Type B pancreatic cell (in vitro differentiated cells): ENCODE measurements around the gene NOTCH3. TPM values are rescaled to one million over a fixed set of nuclear protein-coding genes. Genes with fewer than 3 reads are reported as not detected.

ENCODE experiments used
- DNase-seq: peaks from one replicate; pipeline ENCODE4 v3.0.0; 2021; ENCODE audit warnings: mixed read lengths; ENCODE audit not compliant: unreplicated experiment; ENCODE audit errors: extremely low spot score
- H3K27ac Mint-ChIP-seq: 2 replicates; pipeline ENCODE4 v1.8.0; 2021; ENCODE audit warnings: mild to moderate bottlenecking, mixed read lengths
- H3K27me3 Mint-ChIP-seq: 2 replicates; pipeline ENCODE4 v1.8.0; 2021; ENCODE audit warnings: mixed read lengths
- H3K36me3 Mint-ChIP-seq: 2 replicates; pipeline ENCODE4 v1.8.0; 2021; ENCODE audit warnings: mixed read lengths
- H3K4me1 Mint-ChIP-seq: one replicate; pipeline ENCODE4 v1.8.0; 2021; ENCODE audit warnings: mixed read lengths; ENCODE audit not compliant: unreplicated experiment
- H3K4me3 Mint-ChIP-seq: 2 replicates; pipeline ENCODE4 v1.8.0; 2021; ENCODE audit warnings: mild to moderate bottlenecking, mixed read lengths
- H3K9me3 Mint-ChIP-seq: 2 replicates; pipeline ENCODE4 v1.8.0; 2021; ENCODE audit warnings: mixed read lengths
- total RNA-seq: library from RNA; stranded (reverse); gene quantifications from 2 replicates; pipeline ENCODE4 v1.2.1, GENCODE V29; 2021; ENCODE audit warnings: low replicate concordance
- TF ChIP-seq, protein P1 (sequence below): fragments of 200-600 bp; sonication (generic); conservative IDR thresholded peaks from 2 replicates; pipeline ENCODE4 v1.5.0; 2021; ENCODE audit warnings: antibody characterized with exemption, mild to moderate bottlenecking

NOTCH3 gene
- total RNA-seq, 1 donor from 2014 or later = 119 TPM

- TF ChIP-seq, protein P1, sequence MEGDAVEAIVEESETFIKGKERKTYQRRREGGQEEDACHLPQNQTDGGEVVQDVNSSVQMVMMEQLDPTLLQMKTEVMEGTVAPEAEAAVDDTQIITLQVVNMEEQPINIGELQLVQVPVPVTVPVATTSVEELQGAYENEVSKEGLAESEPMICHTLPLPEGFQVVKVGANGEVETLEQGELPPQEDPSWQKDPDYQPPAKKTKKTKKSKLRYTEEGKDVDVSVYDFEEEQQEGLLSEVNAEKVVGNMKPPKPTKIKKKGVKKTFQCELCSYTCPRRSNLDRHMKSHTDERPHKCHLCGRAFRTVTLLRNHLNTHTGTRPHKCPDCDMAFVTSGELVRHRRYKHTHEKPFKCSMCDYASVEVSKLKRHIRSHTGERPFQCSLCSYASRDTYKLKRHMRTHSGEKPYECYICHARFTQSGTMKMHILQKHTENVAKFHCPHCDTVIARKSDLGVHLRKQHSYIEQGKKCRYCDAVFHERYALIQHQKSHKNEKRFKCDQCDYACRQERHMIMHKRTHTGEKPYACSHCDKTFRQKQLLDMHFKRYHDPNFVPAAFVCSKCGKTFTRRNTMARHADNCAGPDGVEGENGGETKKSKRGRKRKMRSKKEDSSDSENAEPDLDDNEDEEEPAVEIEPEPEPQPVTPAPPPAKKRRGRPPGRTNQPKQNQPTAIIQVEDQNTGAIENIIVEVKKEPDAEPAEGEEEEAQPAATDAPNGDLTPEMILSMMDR = no peak
- no peak overlapping the region for H3K27ac Mint-ChIP-seq
- no peaks in the 10 kb centered on the region for H3K27me3 Mint-ChIP-seq
- no peak overlapping the region for H3K4me3 Mint-ChIP-seq
- peaks cover 11% of the 10 kb centered on the region for H3K36me3 Mint-ChIP-seq
- peaks cover 4% of the 10 kb centered on the region for H3K4me1 Mint-ChIP-seq
- no peaks in the 10 kb centered on the region for H3K9me3 Mint-ChIP-seq
- DNase-seq = no peak
These were observed 9.3 kb downstream of the NOTCH3 start for GRCh38 chr19:15191514-15191913.

DNA sequence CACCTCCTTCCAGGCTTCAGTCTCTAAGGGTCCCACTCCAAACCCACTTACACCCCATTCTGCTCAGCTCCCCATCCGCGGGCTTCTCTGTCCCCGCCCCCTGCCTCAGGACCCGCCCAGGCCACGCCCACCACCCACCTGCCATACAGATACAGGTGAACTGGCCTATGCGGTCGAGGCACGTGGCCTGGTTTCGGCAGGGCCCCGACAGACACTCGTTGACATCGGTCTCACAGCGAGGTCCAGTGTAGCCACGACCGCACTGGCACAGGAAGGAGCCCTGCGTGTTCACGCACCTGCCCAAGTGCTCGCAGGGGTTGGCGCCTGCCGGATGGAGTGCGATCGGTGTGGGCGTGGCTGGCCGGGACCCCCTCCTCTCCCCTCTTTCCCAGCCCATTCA is 11.9 kb downstream of the NOTCH3 start:
- Mint-ChIP-seq H3K36me3 (peaks cover 11% of the 10 kb centered on the region), H3K4me1 (no peaks in the 10 kb centered on the region), H3K9me3 (no peaks in the 10 kb centered on the region), H3K27ac (no peak overlapping the region), H3K4me3 (no peak overlapping the region), H3K27me3 (no peaks in the 10 kb centered on the region)
- DNase-seq = no peak
- TF ChIP-seq, protein P1 = no peak

GRCh38 chr19:15187026-15188007 is 13.5 kb downstream of the NOTCH3 start:
- DNase-seq = no peak
- TF ChIP-seq, protein P1 = no peak
- H3K4me1 Mint-ChIP-seq = no peaks in the 10 kb centered on the region
- H3K4me3 Mint-ChIP-seq = no peak overlapping the region
- no peaks in the 10 kb centered on the region for H3K9me3 Mint-ChIP-seq
- peaks cover 11% of the 10 kb centered on the region for H3K36me3 Mint-ChIP-seq
- no peaks in the 10 kb centered on the region for H3K27me3 Mint-ChIP-seq
- H3K27ac Mint-ChIP-seq = no peak overlapping the region

DNA sequence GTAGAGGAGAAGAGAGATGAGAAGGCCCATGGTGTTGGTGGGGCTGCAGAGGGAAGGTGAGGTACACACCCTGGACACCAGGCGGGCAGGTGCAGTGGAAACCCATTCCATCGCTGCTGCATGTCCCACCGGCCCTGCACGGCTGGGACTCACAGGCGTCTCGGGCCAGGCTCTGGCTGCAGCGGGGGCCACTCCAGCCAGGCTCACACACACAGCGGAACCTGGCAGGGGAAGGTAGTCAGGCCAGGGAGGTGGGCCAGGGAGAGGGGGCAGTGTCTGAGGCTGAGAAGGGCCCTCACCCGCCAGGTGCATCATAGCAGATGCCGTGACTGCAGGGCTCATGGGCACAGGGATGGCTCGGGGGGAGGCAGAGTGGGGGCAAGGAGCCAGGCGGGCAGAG is 15.6 kb downstream of the NOTCH3 start:
- no peaks in the 10 kb centered on the region for H3K4me1 Mint-ChIP-seq
- TF ChIP-seq, protein P1 = no peak
- H3K4me3 Mint-ChIP-seq = no peak overlapping the region
- H3K27me3 Mint-ChIP-seq = no peaks in the 10 kb centered on the region
- DNase-seq = no peak
- no peak overlapping the region for H3K27ac Mint-ChIP-seq
- no peaks in the 10 kb centered on the region for H3K9me3 Mint-ChIP-seq
- H3K36me3 Mint-ChIP-seq = peaks cover 6% of the 10 kb centered on the region

DNA sequence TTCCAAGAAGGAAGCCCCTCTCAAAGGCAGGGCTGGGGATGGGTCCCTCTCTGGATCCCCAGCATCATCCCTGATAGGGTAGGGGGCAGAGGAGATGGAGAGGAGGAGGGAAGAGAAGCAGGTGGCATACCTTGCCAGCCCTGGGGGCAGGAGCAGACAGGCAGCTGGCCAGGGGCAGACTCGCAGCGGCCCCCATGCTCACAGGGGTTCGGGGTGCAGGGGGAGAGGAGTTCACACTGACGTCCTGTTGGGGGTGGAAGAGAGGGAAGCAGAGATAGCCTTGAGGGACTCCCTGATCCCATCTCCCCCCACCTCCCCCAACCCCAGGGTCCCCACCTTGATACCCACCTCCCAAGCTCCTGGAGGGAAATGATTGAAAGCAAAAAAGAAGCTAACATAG is 16.0 kb downstream of the NOTCH3 start:
- no peaks in the 10 kb centered on the region for H3K27me3 Mint-ChIP-seq
- H3K4me3 Mint-ChIP-seq = no peak overlapping the region
- H3K4me1 Mint-ChIP-seq = no peaks in the 10 kb centered on the region
- TF ChIP-seq, protein P1 = no peak
- no peak for DNase-seq
- no peak overlapping the region for H3K27ac Mint-ChIP-seq
- no peaks in the 10 kb centered on the region for H3K9me3 Mint-ChIP-seq
- peaks cover 10% of the 10 kb centered on the region for H3K36me3 Mint-ChIP-seq
